ENCODE measurements around the gene WDR7.

WDR7 gene

DNA sequence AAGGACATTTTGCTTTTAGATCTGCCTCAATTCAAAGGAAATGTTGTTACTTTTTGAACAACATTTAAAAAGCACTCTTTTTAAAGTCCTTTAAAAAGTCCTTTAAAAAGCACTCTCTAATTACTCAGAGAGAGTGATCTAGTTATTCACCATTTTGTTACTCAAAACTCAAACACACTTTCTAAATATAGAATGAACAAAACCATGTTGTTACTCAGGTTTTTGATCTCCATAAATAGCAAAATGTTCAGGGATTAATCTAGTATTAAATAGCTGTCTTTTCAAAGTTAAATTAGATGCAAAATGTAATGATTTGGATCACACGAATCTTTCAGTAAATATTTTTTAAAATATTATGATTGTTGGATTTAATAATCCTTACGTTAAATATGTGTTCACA, 352.2 kb downstream of the WDR7 start:
- DNase-seq: no peak

DNA sequence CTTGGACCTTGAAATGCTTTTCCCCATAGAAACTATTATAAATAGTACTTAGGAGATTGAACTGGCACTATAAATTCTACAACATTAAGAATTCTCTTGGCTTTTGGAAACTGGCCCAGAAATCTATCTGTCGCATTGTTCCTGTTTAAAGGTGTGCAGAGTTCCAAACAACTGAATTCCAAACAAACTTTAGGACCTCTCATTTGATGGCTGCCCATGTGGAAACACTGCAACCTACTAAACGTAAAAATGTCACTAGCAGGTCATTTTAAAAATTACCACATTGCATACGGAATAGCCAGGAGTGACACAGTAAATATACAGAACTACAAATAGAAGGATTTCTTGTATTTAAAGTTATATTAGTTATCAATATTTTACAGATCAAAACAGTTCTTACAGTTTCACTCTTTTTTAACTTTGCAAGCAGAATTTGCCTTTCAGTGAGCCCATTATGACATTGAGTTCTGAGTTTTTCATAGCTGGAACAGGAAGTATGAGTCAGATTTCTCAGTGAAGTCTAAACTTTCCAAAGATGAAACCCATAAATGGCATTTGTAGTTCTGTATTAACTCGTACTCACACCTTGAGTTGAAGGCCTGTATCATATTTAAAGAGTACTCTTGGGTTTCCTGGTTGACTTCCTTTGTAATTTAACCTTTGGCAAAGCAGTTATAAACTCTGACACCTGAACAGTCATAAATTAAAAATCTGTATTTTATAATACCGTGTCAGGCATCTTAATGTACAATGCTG, 353.4 kb downstream of the WDR7 start:
- no peak for DNase-seq

DNA sequence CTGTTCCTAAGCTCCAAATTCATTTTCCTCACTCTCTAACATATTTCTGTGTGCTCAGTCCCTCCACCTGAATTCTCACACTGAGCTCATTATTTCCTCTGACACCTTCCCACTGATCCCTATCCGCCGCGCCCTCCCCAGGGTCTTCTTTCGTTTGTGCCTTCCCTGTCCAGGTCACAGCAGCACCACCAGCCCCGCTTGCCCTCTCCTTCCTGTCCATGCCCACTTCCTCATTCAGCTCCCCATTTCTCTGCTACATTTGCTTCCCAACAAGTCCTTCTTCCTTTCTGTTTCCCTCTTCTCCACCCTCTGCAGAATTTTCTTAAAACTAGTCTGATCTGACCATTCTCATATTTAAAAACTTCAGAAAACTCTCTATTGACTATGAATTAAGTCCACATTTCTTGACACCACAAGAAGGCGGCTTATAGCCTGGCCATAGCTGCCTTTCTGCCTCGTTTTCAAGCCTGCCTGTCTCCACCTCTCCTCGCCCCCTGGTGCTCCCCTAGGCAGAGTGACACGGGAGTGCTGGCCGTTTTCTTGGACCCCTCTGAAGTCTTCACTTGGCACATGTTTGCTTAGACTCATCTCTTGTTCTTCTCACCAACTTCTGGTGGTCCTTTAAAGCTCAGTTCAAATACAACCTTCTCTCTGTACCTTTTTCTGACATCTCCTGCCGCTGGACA, 357.0 kb downstream of the WDR7 start:
- no peak for DNase-seq

DNA sequence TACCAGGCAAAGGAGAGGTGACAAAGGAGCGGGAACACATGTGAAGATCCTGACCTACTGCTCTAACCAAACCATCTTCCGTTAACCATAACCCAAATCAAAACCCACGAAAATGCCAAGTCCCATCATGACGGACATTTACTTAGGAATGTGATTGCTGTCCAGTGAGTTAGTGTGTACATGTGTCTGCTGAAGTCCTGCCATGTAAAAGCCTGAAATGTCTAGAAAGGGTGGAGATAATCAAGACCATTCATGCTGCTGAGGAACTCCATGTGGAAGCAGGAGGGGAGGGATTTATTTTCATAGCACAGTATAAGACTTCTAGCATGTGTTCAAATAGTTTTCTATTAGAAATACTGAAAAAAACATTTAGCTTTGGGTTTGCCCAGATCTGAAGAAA, 358.7 kb downstream of the WDR7 start:
- no peak for DNase-seq

DNA sequence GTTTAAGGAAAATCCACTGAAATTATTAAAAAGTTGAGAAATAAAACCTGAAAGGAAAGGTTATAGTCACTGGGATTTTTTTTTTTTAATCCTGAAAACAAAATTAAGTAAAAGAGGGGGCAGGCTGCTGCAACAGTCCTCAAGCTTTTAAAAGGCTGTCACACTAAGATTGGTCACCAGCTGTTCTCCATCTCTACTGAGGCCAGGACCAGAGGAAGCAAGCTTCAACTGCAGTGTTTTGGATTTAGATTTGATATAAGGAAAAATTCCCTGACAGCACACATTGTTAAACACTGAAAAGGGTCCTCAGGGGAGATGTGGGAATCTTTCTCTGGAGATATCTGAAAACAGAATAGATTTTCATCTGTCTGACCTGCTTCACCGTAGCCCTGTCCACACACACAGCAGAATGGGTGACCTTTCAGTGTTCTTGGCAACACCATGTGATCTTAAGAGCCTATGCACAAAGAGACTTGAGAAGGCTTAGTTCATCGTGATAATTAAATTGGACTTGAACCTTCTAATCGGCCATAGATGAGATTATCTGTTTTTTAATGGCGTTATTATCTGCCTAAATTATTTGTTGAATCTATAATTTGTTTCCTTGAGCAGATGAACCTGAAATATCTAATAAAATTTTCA, 363.7 kb downstream of the WDR7 start:
- DNase-seq: no peak

DNA sequence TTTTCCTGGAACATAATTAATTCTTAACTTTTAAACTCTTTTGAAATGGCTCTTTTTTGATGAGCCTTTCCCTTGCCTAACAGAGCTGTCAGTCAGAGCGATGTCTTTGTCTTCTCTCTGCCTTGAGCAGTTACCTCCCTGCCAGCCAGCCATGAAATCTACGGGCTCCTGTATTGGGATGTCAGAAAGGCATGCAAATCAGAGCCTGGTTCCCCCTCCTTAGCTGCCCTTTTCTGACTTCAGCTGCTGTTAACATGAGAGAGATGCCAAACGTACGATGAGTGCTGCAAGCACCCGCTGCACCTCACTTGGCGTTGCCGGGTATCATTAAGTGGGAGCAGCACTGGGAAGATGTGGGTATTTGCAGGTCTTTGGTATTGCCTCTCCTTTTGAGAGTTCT, 364.3 kb downstream of the WDR7 start:
- no peak for DNase-seq

DNA sequence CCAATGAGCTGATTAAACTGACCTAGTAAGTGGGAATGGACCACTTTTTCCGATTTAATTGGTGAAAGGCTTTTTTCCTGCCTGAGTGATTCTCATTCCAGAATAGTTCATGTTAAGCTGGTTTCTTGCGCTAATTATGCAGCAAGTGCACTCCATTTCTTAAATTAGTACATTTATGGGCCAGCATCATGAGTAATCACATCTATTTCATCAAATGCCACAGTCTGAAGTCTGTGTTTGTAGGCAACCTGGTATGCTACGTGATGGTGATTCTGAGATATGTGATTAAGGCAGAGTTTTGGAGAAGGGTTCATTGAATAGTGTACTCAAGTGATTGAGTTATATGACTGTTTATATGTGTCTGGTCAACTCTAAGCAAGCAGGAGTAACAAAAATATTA, 367.7 kb downstream of the WDR7 start:
- no peak for DNase-seq

DNA sequence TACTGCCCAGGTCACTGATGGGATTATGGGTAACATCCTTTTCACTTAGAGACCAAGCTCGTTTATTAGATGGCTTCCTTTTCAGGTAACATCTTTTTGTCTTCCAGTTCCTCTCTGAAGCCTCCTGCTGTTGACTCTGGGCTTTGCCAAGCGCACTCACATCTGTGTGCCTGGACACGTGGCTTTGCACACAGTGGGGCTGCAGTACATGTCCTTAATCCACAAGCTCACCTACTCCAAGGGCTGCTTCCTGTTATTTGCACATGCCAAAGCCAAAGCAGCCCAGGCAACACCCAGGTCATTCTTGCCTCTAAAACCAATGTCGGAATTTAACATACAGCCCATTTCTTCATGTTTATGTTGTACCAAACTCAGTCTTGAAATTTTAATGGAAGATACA, 371.6 kb downstream of the WDR7 start:
- no peak for DNase-seq

DNA sequence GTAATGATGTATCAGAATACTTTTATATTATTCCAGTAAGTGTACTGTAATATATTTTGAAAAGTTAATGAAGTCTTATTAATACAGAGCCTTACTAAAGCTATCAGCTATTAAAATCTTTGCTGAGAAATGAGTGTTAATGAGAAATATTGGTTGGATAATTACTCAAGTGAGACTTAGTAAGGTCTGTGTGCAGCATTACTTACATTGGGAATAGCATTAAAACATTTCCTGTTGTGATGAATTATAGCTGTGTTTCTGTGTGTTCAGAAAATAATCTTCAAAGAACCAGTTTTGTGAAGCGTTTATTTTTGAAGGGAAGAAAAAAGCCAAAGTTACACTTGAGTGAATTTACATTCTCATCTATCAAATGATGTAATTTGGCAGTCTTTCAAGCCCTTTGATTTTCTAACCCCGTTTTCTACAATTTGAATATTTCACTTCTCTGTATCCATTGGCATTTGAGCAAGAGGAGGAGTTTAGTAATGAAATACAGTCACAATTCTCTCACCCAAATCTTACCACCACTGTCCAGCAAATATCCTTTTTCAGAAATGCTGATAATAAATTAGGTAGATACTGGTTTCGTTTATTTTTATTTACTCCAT, 372.2 kb downstream of the WDR7 start:
- DNase-seq: no peak

DNA sequence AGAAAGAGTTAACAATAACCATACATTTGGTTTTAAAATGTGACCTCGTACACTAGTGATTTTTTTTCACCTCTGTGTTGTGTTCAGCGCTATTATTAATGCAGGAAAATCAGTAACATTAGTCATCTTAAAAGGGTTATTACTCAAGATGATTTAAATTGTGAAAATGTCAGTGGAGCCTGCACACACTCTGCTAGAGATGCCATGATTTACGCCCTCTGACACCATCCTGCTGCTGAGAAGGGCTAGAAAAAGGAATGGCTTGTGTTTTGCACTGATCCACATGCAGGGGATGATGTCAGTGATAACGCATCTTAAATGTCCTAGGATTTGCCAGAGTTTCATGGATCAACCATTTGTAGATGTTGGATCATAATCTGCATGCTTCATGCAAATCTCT, 374.4 kb downstream of the WDR7 start:
- DNase-seq: no peak

DNA sequence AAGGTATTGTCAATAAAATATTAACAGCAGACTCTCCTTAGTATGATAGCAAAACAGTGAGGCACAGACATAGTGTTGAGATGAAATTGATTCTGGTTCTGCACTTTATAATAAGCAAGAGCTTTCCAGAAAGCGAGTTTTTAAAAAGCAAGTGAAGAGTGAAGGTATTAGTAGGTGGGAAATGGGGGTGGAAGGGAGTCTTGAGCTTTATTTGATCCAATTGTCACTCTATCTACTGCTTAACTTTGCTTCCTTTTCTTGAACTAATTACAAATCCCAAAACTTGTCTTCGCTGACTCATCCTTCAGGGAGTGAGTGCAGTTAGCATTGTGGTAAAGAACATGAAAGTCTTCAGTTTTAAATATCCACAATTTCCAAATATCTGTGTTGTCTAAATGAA, 375.2 kb downstream of the WDR7 start:
- no peak for DNase-seq

DNA sequence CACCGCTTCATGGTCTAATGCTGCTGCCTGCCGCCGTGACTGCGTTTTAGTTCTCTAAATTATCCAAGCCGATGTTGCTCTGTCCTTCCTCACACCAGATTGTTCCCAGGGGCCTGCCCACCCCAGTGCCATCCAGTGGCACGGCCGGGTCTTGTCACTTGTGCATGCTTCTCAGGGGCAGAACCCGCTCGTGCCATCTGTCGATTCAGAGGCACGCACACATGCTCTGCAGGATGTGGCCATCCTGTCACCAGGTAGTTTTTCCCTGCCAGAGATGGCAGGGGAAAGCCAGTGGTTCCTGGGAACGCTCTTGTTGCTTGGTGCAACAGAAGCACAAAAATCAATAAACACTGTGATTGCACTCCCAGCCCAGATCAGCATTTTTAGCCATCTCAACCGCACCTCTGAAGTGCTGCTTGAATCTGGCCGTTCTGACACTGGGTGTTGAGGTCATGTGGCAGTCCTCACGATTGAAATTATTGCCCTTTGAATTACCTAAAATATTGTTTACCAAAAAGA, 376.1 kb downstream of the WDR7 start:
- no peak for DNase-seq

DNA sequence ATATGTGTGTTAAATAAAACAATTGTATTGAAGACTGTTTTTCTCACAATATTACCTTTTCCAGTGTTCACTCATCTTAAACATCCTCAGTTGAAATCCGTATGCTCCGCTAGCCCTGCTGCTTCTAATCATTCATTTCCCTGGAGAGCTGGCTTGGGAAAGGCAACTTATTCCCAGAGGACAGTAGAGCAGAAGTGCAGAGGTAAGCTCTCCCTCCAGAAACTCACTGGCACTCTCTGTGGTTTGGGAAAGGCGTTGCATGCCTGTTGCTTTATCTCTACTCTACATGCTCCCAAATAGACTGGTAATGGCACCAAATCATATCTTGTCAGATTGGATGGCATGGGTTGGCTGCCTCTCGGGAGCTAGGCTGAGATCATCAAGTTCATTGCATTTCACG, 378.6 kb downstream of the WDR7 start:
- DNase-seq: no peak

DNA sequence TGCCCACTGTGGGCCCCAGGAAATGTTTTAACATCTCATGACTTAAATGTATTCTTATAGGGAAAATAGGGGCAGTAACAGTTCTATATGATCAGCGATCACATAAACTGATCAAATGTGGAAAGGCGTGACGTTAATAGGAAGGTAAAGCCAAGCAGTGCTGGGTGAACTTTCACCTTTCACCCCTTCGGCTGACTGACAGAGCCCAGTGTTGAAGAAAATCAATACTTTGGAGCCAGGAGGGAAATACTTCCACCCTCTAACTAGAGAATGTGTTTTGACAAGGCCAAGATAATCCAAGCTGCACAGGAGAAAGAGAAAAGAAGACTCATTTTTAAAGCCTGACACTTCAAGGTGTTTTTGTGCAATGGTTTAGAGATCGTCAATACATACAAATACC, 379.3 kb downstream of the WDR7 start:
- no peak for DNase-seq

DNA sequence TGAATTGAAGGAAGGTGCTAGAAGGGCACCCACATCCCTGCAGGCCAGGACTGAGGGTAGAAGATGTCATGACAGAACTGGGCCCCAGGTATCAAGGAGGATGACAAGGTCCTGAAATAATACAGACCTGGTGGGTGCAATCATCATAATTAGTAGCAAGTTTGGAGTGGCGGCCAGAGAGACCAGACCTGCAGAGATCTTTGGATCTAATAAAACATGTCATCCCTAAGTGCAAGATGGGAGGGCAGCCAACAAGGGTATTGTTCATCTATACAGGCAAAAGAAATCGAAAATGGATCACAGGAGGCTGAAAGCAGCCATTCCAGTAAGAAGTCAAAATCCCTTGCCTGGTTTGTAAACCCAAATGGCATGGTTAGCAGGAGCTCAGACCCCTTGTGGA, 384.4 kb downstream of the WDR7 start:
- no peak for DNase-seq

DNA sequence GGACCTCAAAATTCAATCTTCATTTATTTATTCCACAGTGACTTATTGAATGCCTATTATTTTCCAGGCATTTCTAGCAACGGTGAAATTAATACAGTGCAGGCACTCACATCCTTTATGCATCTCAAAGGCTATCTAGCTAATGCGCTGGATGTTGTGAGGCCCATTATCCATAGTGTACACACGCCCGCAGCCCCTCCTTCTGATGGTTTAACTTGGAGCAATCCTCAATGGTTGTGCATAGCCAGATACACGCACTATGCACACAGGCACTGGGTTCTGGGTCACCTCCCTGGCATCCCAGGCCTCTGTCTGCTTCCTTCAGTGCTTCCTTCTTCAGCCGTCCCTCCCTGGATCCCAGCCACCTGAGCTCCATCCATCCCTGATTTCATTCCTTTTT, 387.2 kb downstream of the WDR7 start:
- no peak for DNase-seq

DNA sequence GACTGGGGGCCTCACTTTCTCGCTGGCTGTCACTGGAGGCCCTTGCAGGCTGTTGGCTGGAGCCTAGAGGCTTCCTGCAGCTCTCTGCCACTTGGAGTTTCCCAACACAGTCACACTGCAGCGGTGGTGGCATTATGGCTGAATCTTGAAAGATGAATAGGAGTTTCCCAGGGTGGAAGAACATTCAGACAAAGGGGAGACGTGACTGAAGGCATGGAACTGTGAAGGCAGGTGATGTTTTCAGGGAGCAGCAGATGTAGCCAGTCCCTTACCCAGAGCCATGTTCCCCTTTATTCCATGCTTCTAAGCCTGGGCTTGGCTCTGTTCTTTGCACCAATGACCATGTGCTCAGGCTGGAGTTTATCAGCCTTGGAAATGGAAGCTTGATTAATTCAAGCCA, 389.0 kb downstream of the WDR7 start:
- DNase-seq: no peak

DNA sequence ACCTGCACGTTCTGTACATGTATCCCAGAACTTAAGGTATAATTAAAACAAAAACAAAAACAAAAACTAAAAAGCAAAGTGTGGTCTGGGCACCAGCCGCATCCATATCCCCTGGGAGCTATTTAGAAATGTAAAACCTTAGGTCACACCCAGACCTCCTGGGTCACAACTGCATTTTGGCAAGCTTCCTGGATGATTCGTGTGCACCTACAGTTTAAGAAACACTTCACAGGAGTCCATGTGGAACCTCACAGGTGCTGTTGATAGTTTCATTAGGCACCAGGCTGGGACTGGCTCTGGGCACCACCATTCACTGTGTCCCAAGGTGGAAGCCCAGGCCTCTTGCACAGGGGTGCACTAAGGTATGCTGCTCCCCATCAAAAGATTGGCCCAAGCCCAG, 392.1 kb downstream of the WDR7 start:
- no peak for DNase-seq

DNA sequence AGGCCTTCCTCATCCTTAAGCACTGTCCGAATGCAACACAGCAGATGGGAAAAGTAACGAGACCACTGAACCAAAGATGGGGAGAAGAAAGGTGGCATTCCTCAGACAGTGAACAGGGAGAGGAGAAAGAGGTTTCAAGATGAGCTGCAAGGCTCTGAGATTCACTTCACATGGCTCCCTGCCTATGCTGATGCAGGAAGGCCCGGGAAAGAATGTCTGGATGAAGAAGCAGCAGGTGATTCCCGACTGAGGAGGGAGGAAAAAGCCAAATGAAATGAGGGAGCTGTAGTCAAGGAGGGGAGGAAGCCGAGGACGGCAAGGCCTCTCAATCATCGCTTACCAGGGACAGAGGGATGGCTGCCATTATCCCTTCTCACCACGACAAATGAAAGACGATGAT, 397.2 kb downstream of the WDR7 start:
- no peak for DNase-seq

DNA sequence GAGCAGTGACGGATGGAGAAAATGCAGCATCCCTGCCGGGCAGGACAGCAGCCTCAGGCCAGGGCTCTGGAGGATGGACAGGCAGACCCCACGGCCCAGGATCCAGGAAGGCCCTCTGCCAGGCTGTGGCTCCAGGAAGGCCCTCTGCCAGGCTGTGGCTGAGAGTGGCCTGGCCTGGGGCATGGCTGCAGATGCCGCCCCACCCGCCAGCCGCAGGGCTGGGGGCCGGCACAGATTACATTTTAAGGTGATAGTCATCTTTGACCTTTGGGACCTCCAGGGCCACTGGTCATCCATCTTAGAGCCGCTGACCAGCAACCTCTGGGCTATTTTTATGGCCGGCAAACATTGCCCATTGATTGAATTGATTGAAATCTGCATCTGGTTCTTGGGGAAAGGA, 397.7 kb downstream of the WDR7 start:
- DNase-seq: no peak

DNA sequence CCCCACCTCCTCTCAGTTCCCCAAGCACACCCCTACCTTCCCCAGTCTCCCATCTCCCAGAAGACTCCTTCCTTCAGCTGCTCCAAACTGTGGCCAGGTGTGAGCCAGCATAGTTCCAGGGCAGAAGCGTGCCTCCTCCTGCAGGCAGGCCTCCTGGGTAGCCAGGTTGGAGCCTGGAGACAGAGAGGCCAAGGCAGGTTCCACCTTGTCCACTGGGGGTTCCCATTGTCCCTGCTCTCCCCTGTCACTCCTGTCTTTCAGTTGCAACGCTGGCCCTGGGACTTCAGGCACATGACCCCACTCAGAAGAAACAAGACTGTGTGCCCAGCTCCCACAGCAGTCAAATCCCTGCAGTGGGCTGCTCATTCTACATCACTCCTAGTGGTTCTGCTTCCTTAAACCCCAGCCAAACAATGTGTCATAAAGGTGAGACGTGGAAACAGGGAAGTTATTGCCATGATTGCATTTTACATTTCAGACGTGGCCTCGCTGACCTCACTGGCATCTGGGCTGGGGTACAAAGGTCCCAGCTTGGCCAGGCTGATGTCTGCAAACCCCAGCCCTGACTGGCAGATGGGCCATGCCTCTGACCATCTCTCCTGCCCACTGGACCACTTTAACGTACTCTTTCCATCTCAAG, 399.3 kb downstream of the WDR7 start:
- no peak for DNase-seq

DNA sequence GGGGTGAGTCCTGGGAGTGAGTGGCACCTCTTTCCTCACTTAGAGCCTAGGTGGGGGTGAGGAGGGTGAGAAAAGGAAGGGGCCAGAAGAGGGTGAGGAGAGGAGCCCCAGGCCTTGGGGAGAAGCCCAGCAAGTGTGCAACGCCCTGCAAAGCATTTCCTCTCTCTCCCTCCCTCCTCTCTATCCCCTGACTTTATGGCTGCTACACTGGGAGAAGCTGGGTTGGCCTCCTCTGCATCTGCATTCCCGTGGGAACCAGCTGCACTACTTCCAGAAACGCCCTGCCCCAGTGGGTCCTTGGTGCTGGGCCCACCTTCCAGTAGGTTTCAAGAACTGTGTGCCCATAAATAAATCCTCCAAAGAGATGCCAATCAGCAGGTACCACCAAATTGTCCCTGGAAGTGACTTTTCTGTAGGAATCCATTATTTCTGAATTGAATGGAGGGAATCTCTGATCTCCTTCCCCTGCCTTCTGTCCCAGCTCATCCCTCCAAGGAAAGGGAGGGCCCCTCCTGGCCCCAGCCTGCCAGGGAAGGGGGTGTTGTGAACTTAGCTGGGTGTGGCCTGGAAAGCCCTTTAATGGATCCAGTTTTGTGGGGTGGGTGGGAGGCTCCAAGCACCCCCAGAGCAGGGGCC, 400.0 kb downstream of the WDR7 start:
- no peak for DNase-seq

DNA sequence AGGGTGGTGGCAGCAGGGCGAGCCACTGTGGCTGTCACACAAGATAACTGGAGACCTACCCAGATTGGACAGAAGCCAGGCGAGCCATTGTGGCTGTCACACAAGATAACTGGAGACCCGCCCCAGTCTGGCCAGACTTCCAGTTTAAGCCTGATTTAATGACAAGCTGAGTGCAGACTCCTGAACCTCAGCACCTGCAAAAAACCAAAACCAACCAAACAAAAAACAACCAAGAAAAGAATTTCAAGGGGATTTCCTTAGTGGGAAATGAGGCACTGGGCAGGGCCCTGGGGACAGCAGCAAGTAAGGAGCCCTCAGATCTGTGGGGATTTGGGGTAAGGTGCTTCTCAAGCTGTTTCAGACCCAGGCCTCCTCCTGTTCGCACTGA, 400.5 kb downstream of the WDR7 start:
- DNase-seq: no peak
